ENCODE measurements around the gene ADAM12. TPM values are rescaled to one million over a fixed set of nuclear protein-coding genes. Genes with fewer than 3 reads are reported as not detected.

The ADAM12 gene
- total and polyA plus RNA-seq, 2 experiments from 2014 or later, result 0.13 to 0.87 TPM

DNA sequence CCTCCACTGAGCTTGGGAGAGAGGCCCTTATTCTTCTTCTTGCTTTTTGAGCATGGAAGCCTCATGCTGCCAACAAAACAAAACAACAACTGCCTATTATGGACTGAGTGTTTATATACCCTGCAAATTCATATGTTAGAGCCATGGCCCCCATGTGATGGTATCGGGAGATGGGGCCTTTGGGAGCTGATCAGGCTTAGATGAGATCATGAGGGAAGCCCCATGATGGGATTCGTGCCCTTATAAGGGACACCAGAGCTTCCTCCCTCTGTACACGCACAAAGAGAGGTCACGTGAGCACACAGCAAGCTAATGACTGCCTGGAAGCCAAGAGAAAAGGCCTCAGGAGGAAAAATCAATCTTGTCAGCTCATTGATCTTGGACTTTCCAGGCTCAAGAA, 256.9 kb downstream of the ADAM12 start:
- H3F3A ChIP-seq (replicated peaks; ENCODE audit: low read depth), result no peaks in the 10 kb centered on the region
- no peaks in the 10 kb centered on the region; the same call in 2 of the 3 replicates for H3K36me3 Mint-ChIP-seq (ENCODE audit: low read depth)
- TF ChIP-seq CREB1 (CRISPR knock-in tag; IDR thresholded peaks at IDR 0.05; ENCODE audit: low read depth), result no peak
- TF ChIP-seq JUNB (IDR thresholded peaks at IDR 0.05; ENCODE audit: unreplicated experiment), result no peak
- TF ChIP-seq ZNF331 (CRISPR knock-in tag; IDR thresholded peaks at IDR 0.05; ENCODE audit: low read depth), result no peak
- TF ChIP-seq, protein P1, sequence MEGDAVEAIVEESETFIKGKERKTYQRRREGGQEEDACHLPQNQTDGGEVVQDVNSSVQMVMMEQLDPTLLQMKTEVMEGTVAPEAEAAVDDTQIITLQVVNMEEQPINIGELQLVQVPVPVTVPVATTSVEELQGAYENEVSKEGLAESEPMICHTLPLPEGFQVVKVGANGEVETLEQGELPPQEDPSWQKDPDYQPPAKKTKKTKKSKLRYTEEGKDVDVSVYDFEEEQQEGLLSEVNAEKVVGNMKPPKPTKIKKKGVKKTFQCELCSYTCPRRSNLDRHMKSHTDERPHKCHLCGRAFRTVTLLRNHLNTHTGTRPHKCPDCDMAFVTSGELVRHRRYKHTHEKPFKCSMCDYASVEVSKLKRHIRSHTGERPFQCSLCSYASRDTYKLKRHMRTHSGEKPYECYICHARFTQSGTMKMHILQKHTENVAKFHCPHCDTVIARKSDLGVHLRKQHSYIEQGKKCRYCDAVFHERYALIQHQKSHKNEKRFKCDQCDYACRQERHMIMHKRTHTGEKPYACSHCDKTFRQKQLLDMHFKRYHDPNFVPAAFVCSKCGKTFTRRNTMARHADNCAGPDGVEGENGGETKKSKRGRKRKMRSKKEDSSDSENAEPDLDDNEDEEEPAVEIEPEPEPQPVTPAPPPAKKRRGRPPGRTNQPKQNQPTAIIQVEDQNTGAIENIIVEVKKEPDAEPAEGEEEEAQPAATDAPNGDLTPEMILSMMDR (conservative IDR thresholded peaks at IDR 0.05; ENCODE audit: low read depth in 2 of 2), result no peak
- TF ChIP-seq, protein P2, sequence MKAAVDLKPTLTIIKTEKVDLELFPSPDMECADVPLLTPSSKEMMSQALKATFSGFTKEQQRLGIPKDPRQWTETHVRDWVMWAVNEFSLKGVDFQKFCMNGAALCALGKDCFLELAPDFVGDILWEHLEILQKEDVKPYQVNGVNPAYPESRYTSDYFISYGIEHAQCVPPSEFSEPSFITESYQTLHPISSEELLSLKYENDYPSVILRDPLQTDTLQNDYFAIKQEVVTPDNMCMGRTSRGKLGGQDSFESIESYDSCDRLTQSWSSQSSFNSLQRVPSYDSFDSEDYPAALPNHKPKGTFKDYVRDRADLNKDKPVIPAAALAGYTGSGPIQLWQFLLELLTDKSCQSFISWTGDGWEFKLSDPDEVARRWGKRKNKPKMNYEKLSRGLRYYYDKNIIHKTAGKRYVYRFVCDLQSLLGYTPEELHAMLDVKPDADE (IDR thresholded peaks at IDR 0.05), result no peak
- no peak for TF ChIP-seq ZNF462 (CRISPR knock-in tag; IDR thresholded peaks at IDR 0.05)
- TF ChIP-seq POLR2AphosphoS5 (IDR thresholded peaks at IDR 0.05; ENCODE audit: low read depth), result no peak
- TF ChIP-seq EZH2 (IDR thresholded peaks at IDR 0.05; ENCODE audit: low read depth, unreplicated experiment), result no peak
- H3K27me3 Mint-ChIP-seq (ENCODE audit: insufficient read depth, low read depth, poor library complexity), result peaks cover 15% of the 10 kb centered on the region
- no peaks in the 10 kb centered on the region for H3K79me2 ChIP-seq (replicated peaks; ENCODE audit: insufficient read depth)
- no peak for DNase-seq (ENCODE audit: low spot score)
- peaks cover 9% of the 10 kb centered on the region; the same call in 1 of the 2 replicates for H3K9me2 ChIP-seq (ENCODE audit: insufficient read depth)
- no peak overlapping the region for H3K4me3 ChIP-seq
- no peak overlapping the region for H2AFZ ChIP-seq
- no peak overlapping the region for H3K27ac ChIP-seq (ENCODE audit: low read depth)
- H3K9me3 Mint-ChIP-seq, result peaks cover 5% of the 10 kb centered on the region
- H3K27ac Mint-ChIP-seq, result no peak overlapping the region
- no peaks in the 10 kb centered on the region for H3K27me3 ChIP-seq (ENCODE audit: insufficient read depth)
- peaks cover 13% of the 10 kb centered on the region for H3K4me1 ChIP-seq (ENCODE audit: insufficient read depth)
- no peak for ATAC-seq
- H3K4me3 Mint-ChIP-seq, result no peak overlapping the region
- no peak overlapping the region for H3K4me2 ChIP-seq
- no peaks in the 10 kb centered on the region for H4K20me1 ChIP-seq (replicated peaks; ENCODE audit: insufficient read depth)
- no peaks in the 10 kb centered on the region for H3K36me3 ChIP-seq (ENCODE audit: insufficient read depth)
- H3K4me1 Mint-ChIP-seq, result peaks cover 13% of the 10 kb centered on the region
